GM18951 (cell line): Measurements from ENCODE around the gene TECRL.

Experiments
- POLR2A ChIP-seq: IDR thresholded peaks from 4 replicates; pipeline ENCODE4 v1.6.1; 2011; ENCODE audit warnings: mild to moderate bottlenecking; ENCODE audit not compliant: insufficient read length, insufficient read depth; ENCODE audit errors: extremely low read depth
- in situ Hi-C: fragments of 300-500 bp; cut with MboI; formaldehyde crosslinking; loops from one replicate; pipeline ENCODE4 v1.12.0; 2022; ENCODE audit warnings: low sequenced_read_pairs, mixed read lengths, inconsistent platforms; ENCODE audit not compliant: unreplicated experiment

The TECRL gene

GRCh38 chr4:64361399-64361740 lies 47.9 kb downstream of the TECRL start:
- in situ Hi-C loops, result no loop called here
- TF ChIP-seq POLR2A, result no peak

GRCh38 chr4:64360664-64361398 lies 48.4 kb downstream of the TECRL start:
- in situ Hi-C loops, result no loop called here
- TF ChIP-seq POLR2A, result no peak

DNA sequence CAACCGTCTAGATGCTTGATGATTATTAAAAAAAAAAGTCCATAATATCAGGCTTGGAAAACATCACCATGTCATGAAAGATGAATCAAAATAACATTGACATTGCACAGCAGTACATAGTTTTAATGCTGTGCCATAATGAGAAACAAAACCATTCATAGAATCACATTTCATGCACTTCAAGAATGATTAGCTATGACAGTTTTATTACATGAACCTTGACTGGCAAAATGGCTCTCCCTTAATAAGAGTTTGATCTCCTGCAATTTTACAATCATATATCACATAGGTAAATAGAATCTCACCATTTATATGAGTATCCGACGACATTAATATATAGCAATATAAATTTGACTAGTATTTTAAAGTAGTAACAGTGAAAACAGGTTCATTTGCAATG lies 49.8 kb downstream of the TECRL start:
- no peak for TF ChIP-seq POLR2A
- in situ Hi-C loops, result no loop called here

- in situ Hi-C loops, result no loop called here
- no peak for TF ChIP-seq POLR2A
Observed at GRCh38 chr4:64353904-64354303, 55.3 kb downstream of the TECRL start.

GRCh38 chr4:64341711-64342110 lies 67.5 kb downstream of the TECRL start:
- no peak for TF ChIP-seq POLR2A
- in situ Hi-C loops, result no loop called here

- in situ Hi-C loops, result no loop called here
- no peak for TF ChIP-seq POLR2A
Observed at GRCh38 chr4:64340218-64341110, 68.8 kb downstream of the TECRL start.

- in situ Hi-C loops, result no loop called here
- TF ChIP-seq POLR2A, result no peak
Observed at GRCh38 chr4:64334964-64335363, 74.3 kb downstream of the TECRL start.

DNA sequence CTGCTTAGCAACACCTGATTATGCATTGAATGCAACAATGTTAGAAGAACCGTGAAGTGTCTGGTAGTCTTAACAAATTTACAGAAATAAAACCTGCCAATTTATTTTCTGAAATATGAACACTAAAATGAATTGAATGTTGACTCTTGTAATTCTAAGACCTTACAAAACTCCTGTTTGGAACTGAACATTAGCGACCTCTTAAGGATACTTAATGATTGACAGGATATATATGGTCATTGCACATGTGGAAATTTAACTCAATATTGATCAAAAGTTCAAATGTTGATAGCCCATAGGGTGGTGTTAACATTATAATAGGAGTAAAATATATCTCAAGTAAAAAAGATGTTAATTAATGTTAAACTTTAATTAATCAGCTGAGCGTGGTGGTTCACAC lies 79.1 kb downstream of the TECRL start:
- in situ Hi-C loops, result no loop called here
- no peak for TF ChIP-seq POLR2A

GRCh38 chr4:64327237-64327636 lies 82.0 kb downstream of the TECRL start:
- in situ Hi-C loops, result no loop called here
- TF ChIP-seq POLR2A, result no peak

DNA sequence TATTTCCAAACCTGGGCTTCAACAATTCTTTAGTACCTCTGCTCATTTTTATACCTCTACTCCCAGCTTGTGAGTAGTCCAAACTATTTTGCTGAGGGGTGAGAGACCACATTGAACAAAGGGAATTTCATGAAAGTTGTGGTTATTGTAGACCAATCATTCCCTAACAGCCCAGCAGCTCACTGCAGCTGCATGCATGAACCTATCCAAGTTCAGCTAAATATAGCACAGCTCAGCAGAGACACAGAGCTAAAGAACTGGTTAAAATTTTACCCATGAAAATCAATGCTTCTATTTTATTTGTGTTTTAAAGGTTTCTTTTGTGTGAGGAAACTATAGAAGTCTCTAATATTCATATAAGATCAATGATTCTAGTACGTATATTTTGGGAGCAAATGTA lies 82.7 kb downstream of the TECRL start:
- in situ Hi-C loops, result no loop called here
- TF ChIP-seq POLR2A, result no peak

GRCh38 chr4:64306255-64306565 lies 103.0 kb downstream of the TECRL start:
- no peak for TF ChIP-seq POLR2A
- in situ Hi-C loops, result no loop called here

- TF ChIP-seq POLR2A, result no peak
- in situ Hi-C loops, result no loop called here
Observed at GRCh38 chr4:64305565-64306254, 103.5 kb downstream of the TECRL start.

DNA sequence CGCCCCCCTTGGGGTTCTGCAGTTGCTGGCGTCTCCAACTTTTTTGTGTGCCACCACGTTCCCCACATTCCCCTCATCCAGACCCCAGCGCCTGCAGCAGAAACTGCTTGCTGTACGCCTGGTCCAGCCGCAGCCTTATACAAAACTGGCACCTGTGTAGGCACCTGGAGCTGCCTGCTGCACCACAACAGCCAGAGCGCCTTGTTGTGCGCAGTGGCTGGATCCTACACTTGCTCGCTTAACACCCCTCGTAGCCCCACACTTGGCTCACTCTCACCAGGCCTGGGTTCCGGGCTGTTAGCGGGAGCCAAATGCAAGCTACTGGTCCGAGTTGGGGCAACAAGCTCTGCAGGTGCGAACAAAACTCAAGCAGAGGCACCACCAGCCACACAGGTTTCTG lies 136.8 kb downstream of the TECRL start:
- in situ Hi-C loops, result no loop called here
- TF ChIP-seq POLR2A, result no peak
